GM13977 (cell line): ENCODE results near the gene PDE4B.

Experiments
- DNase-seq: peaks from one replicate; pipeline ENCODE4 v3.0.0; 2012; ENCODE audit warnings: low spot score
- in situ Hi-C: fragments of 300-500 bp; cut with MboI; formaldehyde crosslinking; loops from one replicate; pipeline ENCODE4 v1.12.0; 2022; ENCODE audit warnings: low sequenced_read_pairs, low pct_unique_long_range_greater_than_20kb, mixed read lengths, inconsistent platforms; ENCODE audit not compliant: unreplicated experiment
- TF ChIP-seq, protein P1 (sequence below): IDR thresholded peaks from 2 replicates; pipeline ENCODE4 v1.5.1; 2012; ENCODE audit warnings: mild to moderate bottlenecking, control low read depth; ENCODE audit not compliant: insufficient read depth; ENCODE audit errors: extremely low read depth, missing control alignments

The PDE4B gene

DNA sequence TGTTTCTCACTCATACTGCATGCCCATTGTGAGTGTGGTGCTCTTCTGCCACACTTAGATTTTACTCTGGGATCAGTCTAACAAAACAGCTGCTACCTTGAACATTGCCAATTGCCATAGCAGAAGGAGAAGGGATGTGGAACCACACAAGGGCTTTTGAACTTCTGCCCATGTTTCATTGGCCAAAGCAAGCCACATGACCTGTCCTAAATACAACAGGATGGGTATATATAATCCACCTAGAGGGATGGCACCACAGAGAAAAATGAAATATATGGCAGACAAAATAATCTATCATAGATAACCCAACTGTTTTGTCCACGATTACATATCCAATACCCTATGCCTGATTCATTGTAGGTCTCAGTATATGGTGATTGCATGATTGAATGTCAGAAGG is 26.3 kb downstream of the PDE4B start:
- in situ Hi-C loops, result no loop called here
- TF ChIP-seq, protein P1, sequence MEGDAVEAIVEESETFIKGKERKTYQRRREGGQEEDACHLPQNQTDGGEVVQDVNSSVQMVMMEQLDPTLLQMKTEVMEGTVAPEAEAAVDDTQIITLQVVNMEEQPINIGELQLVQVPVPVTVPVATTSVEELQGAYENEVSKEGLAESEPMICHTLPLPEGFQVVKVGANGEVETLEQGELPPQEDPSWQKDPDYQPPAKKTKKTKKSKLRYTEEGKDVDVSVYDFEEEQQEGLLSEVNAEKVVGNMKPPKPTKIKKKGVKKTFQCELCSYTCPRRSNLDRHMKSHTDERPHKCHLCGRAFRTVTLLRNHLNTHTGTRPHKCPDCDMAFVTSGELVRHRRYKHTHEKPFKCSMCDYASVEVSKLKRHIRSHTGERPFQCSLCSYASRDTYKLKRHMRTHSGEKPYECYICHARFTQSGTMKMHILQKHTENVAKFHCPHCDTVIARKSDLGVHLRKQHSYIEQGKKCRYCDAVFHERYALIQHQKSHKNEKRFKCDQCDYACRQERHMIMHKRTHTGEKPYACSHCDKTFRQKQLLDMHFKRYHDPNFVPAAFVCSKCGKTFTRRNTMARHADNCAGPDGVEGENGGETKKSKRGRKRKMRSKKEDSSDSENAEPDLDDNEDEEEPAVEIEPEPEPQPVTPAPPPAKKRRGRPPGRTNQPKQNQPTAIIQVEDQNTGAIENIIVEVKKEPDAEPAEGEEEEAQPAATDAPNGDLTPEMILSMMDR, result no peak
- no peak for DNase-seq

DNA sequence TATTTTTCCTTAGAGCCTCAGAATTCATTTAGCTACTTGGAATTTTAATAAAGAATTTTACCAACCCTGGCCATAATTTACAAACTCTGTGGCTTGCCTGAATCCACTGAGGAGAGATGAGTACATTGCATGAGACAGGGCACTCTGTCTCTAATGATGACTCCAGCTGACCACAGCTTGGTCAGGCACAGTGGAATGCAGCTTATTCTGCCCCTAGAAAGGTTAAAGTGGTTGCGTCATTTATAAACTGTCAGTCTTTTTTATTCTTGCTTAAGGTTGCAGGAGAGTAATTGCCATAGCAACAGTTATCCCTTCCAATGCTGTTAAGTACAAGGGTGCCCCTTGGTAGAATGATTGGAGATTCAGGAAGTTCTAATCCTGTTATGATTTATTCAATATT is 28.3 kb downstream of the PDE4B start:
- TF ChIP-seq, protein P1, result no peak
- no peak for DNase-seq
- in situ Hi-C loops, result no loop called here

DNA sequence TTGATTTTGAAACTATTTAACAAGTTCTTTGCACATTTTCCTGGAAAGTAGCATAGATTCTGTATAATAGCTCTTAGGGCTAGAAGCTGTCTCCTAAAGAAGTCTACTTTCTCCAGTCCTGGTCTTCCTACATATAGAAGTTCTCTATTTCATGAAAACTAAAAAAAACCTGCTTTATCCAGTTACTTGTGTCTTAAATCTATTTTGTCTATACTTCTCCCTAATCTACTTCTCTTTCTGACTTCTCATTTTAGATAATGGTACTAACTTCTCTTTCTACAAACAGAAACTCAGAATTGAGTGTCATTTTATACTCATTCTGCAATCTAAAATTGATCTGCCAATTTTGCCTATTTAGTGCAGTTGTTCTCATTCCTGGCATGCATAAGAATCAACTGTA is 28.7 kb downstream of the PDE4B start:
- in situ Hi-C loops, result no loop called here
- no peak for DNase-seq
- TF ChIP-seq, protein P1, result no peak

DNA sequence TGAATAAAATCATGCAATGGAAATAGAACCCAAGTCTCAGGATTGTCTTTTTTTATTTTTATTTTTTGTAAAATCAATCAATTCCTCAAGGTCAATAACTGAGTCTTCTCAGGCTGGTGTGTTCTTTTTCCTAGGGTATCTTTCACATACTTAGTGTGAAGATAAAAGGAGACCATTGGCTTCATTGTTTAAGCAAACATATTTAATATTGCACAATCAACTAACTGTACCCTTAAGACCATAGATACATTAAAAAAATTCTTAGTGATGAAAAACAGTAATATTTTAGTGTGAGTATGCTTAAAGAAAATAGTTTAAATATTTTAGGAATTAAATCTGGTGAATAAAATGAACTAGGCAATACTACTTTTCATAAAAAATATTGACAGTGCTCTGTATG is 31.4 kb downstream of the PDE4B start:
- TF ChIP-seq, protein P1, result no peak
- in situ Hi-C loops, result no loop called here
- no peak for DNase-seq

DNA sequence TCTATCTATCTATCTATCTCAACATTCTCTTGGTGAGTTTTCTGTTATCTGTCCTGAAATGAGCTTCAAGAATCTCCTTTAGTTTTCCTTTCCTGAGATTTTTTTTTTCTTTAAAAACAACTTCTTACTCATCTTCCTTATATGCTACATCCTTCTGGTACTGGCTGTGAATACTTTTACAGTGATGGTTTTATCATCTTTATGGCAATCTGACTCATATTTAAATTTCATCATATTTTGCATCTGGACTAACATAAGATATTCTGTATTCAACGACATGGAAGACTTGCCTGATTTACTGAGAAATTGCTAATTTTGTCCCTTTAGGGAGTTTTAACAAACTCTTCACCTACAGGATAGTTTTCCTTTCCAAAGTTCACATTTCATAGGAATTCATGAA is 33.0 kb downstream of the PDE4B start:
- in situ Hi-C loops, result no loop called here
- TF ChIP-seq, protein P1, result no peak
- no peak for DNase-seq

DNA sequence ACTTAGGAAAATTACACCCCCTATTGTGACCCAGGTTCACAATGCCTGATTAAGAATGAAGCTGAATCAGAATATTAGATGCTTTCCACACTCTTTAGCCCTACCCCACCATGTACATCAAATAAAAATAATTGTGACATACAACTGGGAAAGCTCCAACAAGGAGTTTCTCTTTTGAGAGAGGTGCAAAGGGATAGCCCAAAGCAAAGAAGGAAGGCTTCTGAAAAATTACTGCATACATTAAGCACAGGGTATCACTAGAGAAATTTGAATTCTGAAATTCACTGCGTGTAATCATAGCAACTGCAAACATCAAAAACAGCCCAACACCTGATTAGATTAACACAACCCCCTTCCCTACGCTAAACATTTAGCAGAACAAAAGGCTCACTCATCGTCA is 34.1 kb downstream of the PDE4B start:
- in situ Hi-C loops, result no loop called here
- TF ChIP-seq, protein P1, result no peak

DNA sequence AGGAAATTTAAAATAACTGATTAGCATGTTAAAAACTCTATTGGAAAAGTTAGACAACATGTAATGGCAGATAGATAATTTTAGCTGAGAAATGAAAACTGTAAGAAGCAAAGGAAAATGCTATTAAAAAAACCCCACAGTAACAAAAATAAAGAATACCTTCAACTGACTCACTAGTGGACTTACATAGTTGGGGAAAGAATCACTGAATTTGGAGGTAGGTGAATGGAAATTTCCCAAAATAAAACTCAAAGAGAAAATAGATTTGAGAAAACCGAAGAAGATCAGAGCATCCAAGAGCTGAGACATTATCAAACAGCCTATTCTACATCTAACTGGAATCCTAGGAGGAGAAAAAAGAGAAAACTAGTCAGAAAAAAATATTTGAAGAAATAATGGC is 34.7 kb downstream of the PDE4B start:
- TF ChIP-seq, protein P1, result no peak
- no peak for DNase-seq
- in situ Hi-C loops, result no loop called here

More for the DNA sequence above, 34.1 kb downstream of the PDE4B start:
- DNase-seq, result no peak
